HepG2 (cell line): ENCODE data around the gene SLC25A33. TPM values are rescaled to one million over a fixed set of nuclear protein-coding genes. Genes with fewer than 3 reads are reported as not detected.

Source experiments
- AHR ChIP-seq: IDR thresholded peaks from 2 replicates; pipeline ENCODE4 v1.6.1; 2018; ENCODE audit warnings: missing genetic modification reagents, missing compliant biosample characterization
- ARID2 ChIP-seq: sonication (generic); formaldehyde crosslinking; IDR thresholded peaks from 2 replicates; pipeline ENCODE4 v1.8.1; 2022; ENCODE audit warnings: mild to moderate bottlenecking, missing genetic modification reagents, borderline replicate concordance
- MED13 ChIP-seq: sonication (generic); formaldehyde crosslinking; IDR thresholded peaks from 2 replicates; pipeline ENCODE4 v1.5.0; 2020; ENCODE audit warnings: missing genetic modification reagents
- MTA3 ChIP-seq: sonication (generic); formaldehyde crosslinking; IDR thresholded peaks from 2 replicates; pipeline ENCODE4 v1.4.0; 2020; ENCODE audit warnings: missing genetic modification reagents
- SNAI1 ChIP-seq: sonication (generic); formaldehyde crosslinking; IDR thresholded peaks from 2 replicates; pipeline ENCODE4 v1.5.0; 2020; ENCODE audit warnings: mild to moderate bottlenecking, missing genetic modification reagents, borderline replicate concordance
- ZKSCAN8 ChIP-seq: IDR thresholded peaks from 2 replicates; pipeline ENCODE4 v1.6.1; 2016; ENCODE audit warnings: borderline replicate concordance, missing genetic modification reagents, missing compliant biosample characterization
- ZNF446 ChIP-seq: sonication (generic); formaldehyde crosslinking; IDR thresholded peaks from 2 replicates; pipeline ENCODE4 v1.5.0; 2020; ENCODE audit warnings: mild to moderate bottlenecking, missing genetic modification reagents
- ZNF598 ChIP-seq: sonication (generic); formaldehyde crosslinking; IDR thresholded peaks from 2 replicates; pipeline ENCODE4 v1.5.1; 2020; ENCODE audit warnings: mild to moderate bottlenecking, missing genetic modification reagents, borderline replicate concordance
- polyA plus RNA-seq, 8 experiments: library from polyadenylated mRNA; depleted of rRNA in 3 of 8; stranded (reverse) in 7 of 8; unstranded in 1 of 8; fragments of >200 nt; fragmentation: Illumina TruSeq in 4 of 8; extraction: Trizol in 4 of 8; gene quantifications; 2 replicates each; pipeline versions ENCODE4 v1.2.1 to v1.2.3, GENCODE V29; 2011 to 2016; ENCODE audit warnings: low read depth in 4 of 8, missing spikeins in 1 of 8, mixed read lengths in 1 of 8; ENCODE audit not compliant: insufficient read depth in 1 of 8
- total RNA-seq, 5 experiments: library from RNA; depleted of rRNA; stranded (reverse); fragments of >200 nt; fragmentation: Illumina TruSeq; extraction: Trizol; gene quantifications; 2 replicates each; pipeline ENCODE4 v1.2.3, GENCODE V29; 2016; ENCODE audit warnings: low read depth in 1 of 5
- TF ChIP-seq, protein P1 (sequence below): IDR thresholded peaks from 2 replicates; pipeline ENCODE4 v1.6.1; 2016; ENCODE audit warnings: missing compliant biosample characterization, missing genetic modification reagents, borderline replicate concordance
- TF ChIP-seq, protein P2 (sequence below): sonication (generic); formaldehyde crosslinking; IDR thresholded peaks from 2 replicates; pipeline ENCODE4 v1.4.0; 2020; ENCODE audit warnings: missing genetic modification reagents
- TF ChIP-seq, protein P3 (sequence below): sonication (generic); formaldehyde crosslinking; IDR thresholded peaks from 2 replicates; pipeline ENCODE4 v1.9.0; 2021; ENCODE audit warnings: mild to moderate bottlenecking, missing genetic modification reagents
- TF ChIP-seq, protein P4 (sequence below): IDR thresholded peaks from 2 replicates; pipeline ENCODE4 v1.6.1; 2016; ENCODE audit warnings: low read depth, missing genetic modification reagents, missing compliant biosample characterization

SLC25A33 gene
- total and polyA plus RNA-seq, 2 of the 13 experiments (the other 11 are each of a cell fraction or from before 2014, with no cell fraction given): 15.4 to 50.3 TPM

- TF ChIP-seq ZNF598 (CRISPR knock-in tag) (no peak), ARID2 (CRISPR knock-in tag) (no peak), AHR (CRISPR knock-in tag) (no peak), SNAI1 (CRISPR knock-in tag) (no peak), MTA3 (CRISPR knock-in tag) (no peak), MED13 (CRISPR knock-in tag) (no peak), ZKSCAN8 (CRISPR knock-in tag) (no peak), ZNF446 (CRISPR knock-in tag) (no peak)
- TF ChIP-seq, protein P1, sequence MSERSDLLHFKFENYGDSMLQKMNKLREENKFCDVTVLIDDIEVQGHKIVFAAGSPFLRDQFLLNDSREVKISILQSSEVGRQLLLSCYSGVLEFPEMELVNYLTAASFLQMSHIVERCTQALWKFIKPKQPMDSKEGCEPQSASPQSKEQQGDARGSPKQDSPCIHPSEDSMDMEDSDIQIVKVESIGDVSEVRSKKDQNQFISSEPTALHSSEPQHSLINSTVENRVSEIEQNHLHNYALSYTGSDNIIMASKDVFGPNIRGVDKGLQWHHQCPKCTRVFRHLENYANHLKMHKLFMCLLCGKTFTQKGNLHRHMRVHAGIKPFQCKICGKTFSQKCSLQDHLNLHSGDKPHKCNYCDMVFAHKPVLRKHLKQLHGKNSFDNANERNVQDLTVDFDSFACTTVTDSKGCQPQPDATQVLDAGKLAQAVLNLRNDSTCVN (CRISPR knock-in tag): peak; percentile 85; the same call in 1 of the 2 replicates
- TF ChIP-seq, protein P2, sequence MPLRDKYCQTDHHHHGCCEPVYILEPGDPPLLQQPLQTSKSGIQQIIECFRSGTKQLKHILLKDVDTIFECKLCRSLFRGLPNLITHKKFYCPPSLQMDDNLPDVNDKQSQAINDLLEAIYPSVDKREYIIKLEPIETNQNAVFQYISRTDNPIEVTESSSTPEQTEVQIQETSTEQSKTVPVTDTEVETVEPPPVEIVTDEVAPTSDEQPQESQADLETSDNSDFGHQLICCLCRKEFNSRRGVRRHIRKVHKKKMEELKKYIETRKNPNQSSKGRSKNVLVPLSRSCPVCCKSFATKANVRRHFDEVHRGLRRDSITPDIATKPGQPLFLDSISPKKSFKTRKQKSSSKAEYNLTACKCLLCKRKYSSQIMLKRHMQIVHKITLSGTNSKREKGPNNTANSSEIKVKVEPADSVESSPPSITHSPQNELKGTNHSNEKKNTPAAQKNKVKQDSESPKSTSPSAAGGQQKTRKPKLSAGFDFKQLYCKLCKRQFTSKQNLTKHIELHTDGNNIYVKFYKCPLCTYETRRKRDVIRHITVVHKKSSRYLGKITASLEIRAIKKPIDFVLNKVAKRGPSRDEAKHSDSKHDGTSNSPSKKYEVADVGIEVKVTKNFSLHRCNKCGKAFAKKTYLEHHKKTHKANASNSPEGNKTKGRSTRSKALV (CRISPR knock-in tag): no peak
- TF ChIP-seq, protein P3, sequence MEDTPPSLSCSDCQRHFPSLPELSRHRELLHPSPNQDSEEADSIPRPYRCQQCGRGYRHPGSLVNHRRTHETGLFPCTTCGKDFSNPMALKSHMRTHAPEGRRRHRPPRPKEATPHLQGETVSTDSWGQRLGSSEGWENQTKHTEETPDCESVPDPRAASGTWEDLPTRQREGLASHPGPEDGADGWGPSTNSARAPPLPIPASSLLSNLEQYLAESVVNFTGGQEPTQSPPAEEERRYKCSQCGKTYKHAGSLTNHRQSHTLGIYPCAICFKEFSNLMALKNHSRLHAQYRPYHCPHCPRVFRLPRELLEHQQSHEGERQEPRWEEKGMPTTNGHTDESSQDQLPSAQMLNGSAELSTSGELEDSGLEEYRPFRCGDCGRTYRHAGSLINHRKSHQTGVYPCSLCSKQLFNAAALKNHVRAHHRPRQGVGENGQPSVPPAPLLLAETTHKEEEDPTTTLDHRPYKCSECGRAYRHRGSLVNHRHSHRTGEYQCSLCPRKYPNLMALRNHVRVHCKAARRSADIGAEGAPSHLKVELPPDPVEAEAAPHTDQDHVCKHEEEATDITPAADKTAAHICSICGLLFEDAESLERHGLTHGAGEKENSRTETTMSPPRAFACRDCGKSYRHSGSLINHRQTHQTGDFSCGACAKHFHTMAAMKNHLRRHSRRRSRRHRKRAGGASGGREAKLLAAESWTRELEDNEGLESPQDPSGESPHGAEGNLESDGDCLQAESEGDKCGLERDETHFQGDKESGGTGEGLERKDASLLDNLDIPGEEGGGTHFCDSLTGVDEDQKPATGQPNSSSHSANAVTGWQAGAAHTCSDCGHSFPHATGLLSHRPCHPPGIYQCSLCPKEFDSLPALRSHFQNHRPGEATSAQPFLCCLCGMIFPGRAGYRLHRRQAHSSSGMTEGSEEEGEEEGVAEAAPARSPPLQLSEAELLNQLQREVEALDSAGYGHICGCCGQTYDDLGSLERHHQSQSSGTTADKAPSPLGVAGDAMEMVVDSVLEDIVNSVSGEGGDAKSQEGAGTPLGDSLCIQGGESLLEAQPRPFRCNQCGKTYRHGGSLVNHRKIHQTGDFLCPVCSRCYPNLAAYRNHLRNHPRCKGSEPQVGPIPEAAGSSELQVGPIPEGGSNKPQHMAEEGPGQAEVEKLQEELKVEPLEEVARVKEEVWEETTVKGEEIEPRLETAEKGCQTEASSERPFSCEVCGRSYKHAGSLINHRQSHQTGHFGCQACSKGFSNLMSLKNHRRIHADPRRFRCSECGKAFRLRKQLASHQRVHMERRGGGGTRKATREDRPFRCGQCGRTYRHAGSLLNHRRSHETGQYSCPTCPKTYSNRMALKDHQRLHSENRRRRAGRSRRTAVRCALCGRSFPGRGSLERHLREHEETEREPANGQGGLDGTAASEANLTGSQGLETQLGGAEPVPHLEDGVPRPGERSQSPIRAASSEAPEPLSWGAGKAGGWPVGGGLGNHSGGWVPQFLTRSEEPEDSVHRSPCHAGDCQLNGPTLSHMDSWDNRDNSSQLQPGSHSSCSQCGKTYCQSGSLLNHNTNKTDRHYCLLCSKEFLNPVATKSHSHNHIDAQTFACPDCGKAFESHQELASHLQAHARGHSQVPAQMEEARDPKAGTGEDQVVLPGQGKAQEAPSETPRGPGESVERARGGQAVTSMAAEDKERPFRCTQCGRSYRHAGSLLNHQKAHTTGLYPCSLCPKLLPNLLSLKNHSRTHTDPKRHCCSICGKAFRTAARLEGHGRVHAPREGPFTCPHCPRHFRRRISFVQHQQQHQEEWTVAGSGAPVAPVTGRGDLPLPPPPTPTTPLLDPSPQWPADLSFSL (CRISPR knock-in tag): no peak
- TF ChIP-seq, protein P4, sequence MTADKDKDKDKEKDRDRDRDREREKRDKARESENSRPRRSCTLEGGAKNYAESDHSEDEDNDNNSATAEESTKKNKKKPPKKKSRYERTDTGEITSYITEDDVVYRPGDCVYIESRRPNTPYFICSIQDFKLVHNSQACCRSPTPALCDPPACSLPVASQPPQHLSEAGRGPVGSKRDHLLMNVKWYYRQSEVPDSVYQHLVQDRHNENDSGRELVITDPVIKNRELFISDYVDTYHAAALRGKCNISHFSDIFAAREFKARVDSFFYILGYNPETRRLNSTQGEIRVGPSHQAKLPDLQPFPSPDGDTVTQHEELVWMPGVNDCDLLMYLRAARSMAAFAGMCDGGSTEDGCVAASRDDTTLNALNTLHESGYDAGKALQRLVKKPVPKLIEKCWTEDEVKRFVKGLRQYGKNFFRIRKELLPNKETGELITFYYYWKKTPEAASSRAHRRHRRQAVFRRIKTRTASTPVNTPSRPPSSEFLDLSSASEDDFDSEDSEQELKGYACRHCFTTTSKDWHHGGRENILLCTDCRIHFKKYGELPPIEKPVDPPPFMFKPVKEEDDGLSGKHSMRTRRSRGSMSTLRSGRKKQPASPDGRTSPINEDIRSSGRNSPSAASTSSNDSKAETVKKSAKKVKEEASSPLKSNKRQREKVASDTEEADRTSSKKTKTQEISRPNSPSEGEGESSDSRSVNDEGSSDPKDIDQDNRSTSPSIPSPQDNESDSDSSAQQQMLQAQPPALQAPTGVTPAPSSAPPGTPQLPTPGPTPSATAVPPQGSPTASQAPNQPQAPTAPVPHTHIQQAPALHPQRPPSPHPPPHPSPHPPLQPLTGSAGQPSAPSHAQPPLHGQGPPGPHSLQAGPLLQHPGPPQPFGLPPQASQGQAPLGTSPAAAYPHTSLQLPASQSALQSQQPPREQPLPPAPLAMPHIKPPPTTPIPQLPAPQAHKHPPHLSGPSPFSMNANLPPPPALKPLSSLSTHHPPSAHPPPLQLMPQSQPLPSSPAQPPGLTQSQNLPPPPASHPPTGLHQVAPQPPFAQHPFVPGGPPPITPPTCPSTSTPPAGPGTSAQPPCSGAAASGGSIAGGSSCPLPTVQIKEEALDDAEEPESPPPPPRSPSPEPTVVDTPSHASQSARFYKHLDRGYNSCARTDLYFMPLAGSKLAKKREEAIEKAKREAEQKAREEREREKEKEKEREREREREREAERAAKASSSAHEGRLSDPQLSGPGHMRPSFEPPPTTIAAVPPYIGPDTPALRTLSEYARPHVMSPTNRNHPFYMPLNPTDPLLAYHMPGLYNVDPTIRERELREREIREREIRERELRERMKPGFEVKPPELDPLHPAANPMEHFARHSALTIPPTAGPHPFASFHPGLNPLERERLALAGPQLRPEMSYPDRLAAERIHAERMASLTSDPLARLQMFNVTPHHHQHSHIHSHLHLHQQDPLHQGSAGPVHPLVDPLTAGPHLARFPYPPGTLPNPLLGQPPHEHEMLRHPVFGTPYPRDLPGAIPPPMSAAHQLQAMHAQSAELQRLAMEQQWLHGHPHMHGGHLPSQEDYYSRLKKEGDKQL: no peak
Measured at GRCh38 chr1:9593492-9594465, 54.5 kb downstream of the SLC25A33 start (continued).
